K562 (cell line): ENCODE results near the gene RNF215. TPM values are rescaled to one million over a fixed set of nuclear protein-coding genes. Genes with fewer than 3 reads are reported as not detected.

Source experiments
- BRCA1 ChIP-seq, 2 experiments: fragments of 450-650 bp in 1 of 2; sonication (generic) in 1 of 2; formaldehyde crosslinking in 1 of 2; IDR thresholded peaks; 2 replicates each; pipeline versions ENCODE4 v1.5.0 to v1.6.1; 2017 to 2020; ENCODE audit warnings: mild to moderate bottlenecking in 1 of 2, missing genetic modification reagents in 1 of 2
- DDX20 ChIP-seq: fragments of 450-650 bp; IDR thresholded peaks from 2 replicates; pipeline ENCODE4 v1.6.1; 2016; ENCODE audit warnings: missing genetic modification characterization, low read depth, mild to moderate bottlenecking, missing compliant biosample characterization, moderate library complexity
- ELF1 ChIP-seq: fragments of 200-800 bp; sonication (Bioruptor generic); IDR thresholded peaks from 2 replicates; pipeline ENCODE4 v1.6.1; 2016; ENCODE audit warnings: missing genetic modification characterization, missing compliant biosample characterization
- ETV1 ChIP-seq: fragments of 450-650 bp; conservative IDR thresholded peaks from 2 replicates; pipeline ENCODE4 v1.6.1; 2016; ENCODE audit warnings: missing genetic modification characterization, control low read depth, low read depth, missing compliant biosample characterization
- FOXP1 ChIP-seq: sonication (generic); formaldehyde crosslinking; IDR thresholded peaks from 2 replicates; pipeline ENCODE4 v1.8.0; 2022; ENCODE audit warnings: mild to moderate bottlenecking, missing genetic modification reagents
- GTF2F1 ChIP-seq: IDR thresholded peaks from 2 replicates; pipeline ENCODE4 v1.6.1; 2011; ENCODE audit warnings: low read depth, low read length, improper control_type of control experiment
- HOMEZ ChIP-seq: fragments of 250-450 bp; sonication (Bioruptor Pico); IDR thresholded peaks from 2 replicates; pipeline ENCODE4 v1.4.0; 2020; ENCODE audit warnings: mild to moderate bottlenecking, moderate library complexity
- PHF8 ChIP-seq: fragments of 200-600 bp; sonication (generic); IDR thresholded peaks from 2 replicates; pipeline ENCODE4 v1.6.1; 2012; ENCODE audit warnings: mixed run types, mild to moderate bottlenecking, inconsistent platforms, low read length, moderate library complexity, borderline replicate concordance
- POLR2A ChIP-seq: fragments of 450-650 bp; conservative IDR thresholded peaks from 2 replicates; pipeline ENCODE4 v1.6.1; 2016
- TAF1 ChIP-seq: IDR thresholded peaks from 2 replicates; pipeline ENCODE4 v1.6.1; 2011; ENCODE audit warnings: mild to moderate bottlenecking, low read length, moderate library complexity; ENCODE audit not compliant: insufficient read depth, control insufficient read depth, severe bottlenecking; ENCODE audit errors: extremely low read depth
- ZBTB40 ChIP-seq, 2 experiments: fragments of 450-650 bp in 1 of 2; sonication (generic) in 1 of 2; formaldehyde crosslinking in 1 of 2; IDR thresholded peaks; 2 replicates each; pipeline versions ENCODE4 v1.7.1 to v1.9.0; 2016 to 2022; ENCODE audit warnings: inconsistent platforms in 1 of 2, mild to moderate bottlenecking in 1 of 2, missing genetic modification reagents in 1 of 2
- ZFX ChIP-seq: sonication (generic); formaldehyde crosslinking; IDR thresholded peaks from 2 replicates; pipeline ENCODE4 v1.8.0; 2022; ENCODE audit warnings: mild to moderate bottlenecking, missing genetic modification reagents, moderate library complexity
- ZKSCAN8 ChIP-seq: fragments of 200-800 bp; sonication (Bioruptor generic); IDR thresholded peaks from 2 replicates; pipeline ENCODE4 v1.6.1; 2016; ENCODE audit warnings: missing genetic modification characterization, missing compliant biosample characterization
- ZNF639 ChIP-seq, 2 experiments: fragments of 200-800 bp in 1 of 2; sonication (Bioruptor generic) in 1 of 2; sonication (generic) in 1 of 2; formaldehyde crosslinking in 1 of 2; IDR thresholded peaks in 1 of 2; conservative IDR thresholded peaks in 1 of 2; 2 replicates each; pipeline versions ENCODE4 v1.5.0 to v1.6.1; 2016 to 2020; ENCODE audit warnings: missing compliant biosample characterization in 1 of 2, missing genetic modification characterization in 1 of 2, missing genetic modification reagents in 1 of 2
- polyA plus RNA-seq, 8 experiments: library from polyadenylated mRNA; depleted of rRNA in 4 of 8; stranded (reverse) in 5 of 8; unstranded in 3 of 8; fragments of >200 nt; fragmentation: Nextera tagmentation in 2 of 8; fragmentation: Illumina TruSeq in 1 of 8; extraction: Ambion mirVana in 2 of 8; extraction: Trizol in 1 of 8; gene quantifications; 2 replicates each; pipeline versions ENCODE4 v1.2.1 to v1.2.3, GENCODE V29; 2011 to 2014; ENCODE audit warnings: inconsistent platforms in 1 of 8, missing spikeins in 1 of 8
- total RNA-seq, 7 experiments: library from RNA; depleted of rRNA in 6 of 7; stranded (reverse); fragments of >200 nt in 6 of 7; fragmentation: Illumina TruSeq in 2 of 7; extraction: Trizol in 2 of 7; gene quantifications; 2 replicates each; pipeline versions ENCODE4 v1.2.1 to v1.2.3, GENCODE V29; 2011 to 2021; ENCODE audit warnings: low replicate concordance in 1 of 7

Gene RNF215
- total and polyA plus RNA-seq, 9 of the 15 experiments (the other 6 are each of a cell fraction or from before 2014, with no cell fraction given), result 0.08 to 9.8 (median 2.7) TPM

GRCh38 chr22:30423301-30423958, 36.2 kb upstream of the RNF215 start (continued):
- TF ChIP-seq ZNF639 (CRISPR knock-in tag; conservative IDR thresholded peaks at IDR 0.05 in 1 of 2, IDR thresholded peaks at IDR 0.05 in 1 of 2), result peak in 1 of 2 experiments; percentile 20; a peak in 1 of 4 replicates
- TF ChIP-seq ZFX (CRISPR knock-in tag), result peak; percentile 89
- TF ChIP-seq HOMEZ (CRISPR knock-in tag), result no peak
- TF ChIP-seq FOXP1 (CRISPR knock-in tag), result 0 out of 2 replicates have a peak, but pooled peaks have one; percentile 44
- no peak for TF ChIP-seq GTF2F1
- peak; percentile 77 for TF ChIP-seq TAF1
- TF ChIP-seq ETV1 (tag), result peak; percentile 71
- 0 out of 2 replicates have a peak, but pooled peaks have one; percentile 10 for TF ChIP-seq ZKSCAN8 (CRISPR knock-in tag)
- TF ChIP-seq POLR2A, result peak; percentile 83
- TF ChIP-seq BRCA1 (IDR thresholded peaks at IDR 0.05), result no peak
- TF ChIP-seq BRCA1 (CRISPR knock-in tag; IDR thresholded peaks at IDR 0.05), result 0 out of 2 replicates have a peak, but pooled peaks have one; percentile 72
- peak; percentile 65; the same call in 1 of the 2 replicates for TF ChIP-seq PHF8
- no peak for TF ChIP-seq DDX20
- 0 out of 2 replicates have a peak, but pooled peaks have one; percentile 34 for TF ChIP-seq ZBTB40 (IDR thresholded peaks at IDR 0.05)
- TF ChIP-seq ZBTB40 (CRISPR knock-in tag; IDR thresholded peaks at IDR 0.05), result no peak
- TF ChIP-seq ELF1, result peak; percentile 35; the same call in 1 of the 2 replicates
